Measurements from ENCODE around the gene TMSB15C.

DNA sequence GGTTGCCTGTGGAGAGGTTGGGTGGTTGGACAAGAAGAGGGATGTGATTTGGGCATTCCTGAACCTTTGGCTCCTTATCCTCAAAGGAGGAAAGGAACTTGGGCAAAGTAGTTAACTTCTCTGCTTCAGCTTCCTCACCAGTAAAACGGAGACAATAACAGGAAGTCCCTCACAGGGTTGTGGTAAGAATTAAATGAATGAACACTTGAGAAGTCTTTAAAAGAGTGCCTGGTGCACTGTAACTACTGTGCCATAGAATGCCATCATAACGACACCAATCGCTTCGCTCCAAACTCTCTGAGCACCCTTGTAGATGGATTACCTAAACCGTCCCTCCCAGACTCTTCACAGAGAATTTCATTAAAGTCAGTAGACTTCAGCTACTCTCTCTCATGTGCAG is 46.8 kb upstream of the TMSB15C start:
- TF ChIP-seq EZH2 (IDR thresholded peaks at IDR 0.05), result no peak
- no peak for TF ChIP-seq POLR2AphosphoS5 (IDR thresholded peaks at IDR 0.05; ENCODE audit: borderline replicate concordance, low read depth, low read length)
